Skeletal muscle cell (primary cell): ENCODE data around the gene DDX41.

ENCODE experiments used
- DNase-seq: peaks from one replicate; pipeline ENCODE4 v3.0.0-alpha.2; 2010; ENCODE audit warnings: low read depth
- H3K4me3 ChIP-seq: 2 replicates; pipeline ENCODE4 v1.5.1; 2011; ENCODE audit warnings: low read depth, mild to moderate bottlenecking, control low read depth, low read length, moderate library complexity

DDX41 gene

DNA sequence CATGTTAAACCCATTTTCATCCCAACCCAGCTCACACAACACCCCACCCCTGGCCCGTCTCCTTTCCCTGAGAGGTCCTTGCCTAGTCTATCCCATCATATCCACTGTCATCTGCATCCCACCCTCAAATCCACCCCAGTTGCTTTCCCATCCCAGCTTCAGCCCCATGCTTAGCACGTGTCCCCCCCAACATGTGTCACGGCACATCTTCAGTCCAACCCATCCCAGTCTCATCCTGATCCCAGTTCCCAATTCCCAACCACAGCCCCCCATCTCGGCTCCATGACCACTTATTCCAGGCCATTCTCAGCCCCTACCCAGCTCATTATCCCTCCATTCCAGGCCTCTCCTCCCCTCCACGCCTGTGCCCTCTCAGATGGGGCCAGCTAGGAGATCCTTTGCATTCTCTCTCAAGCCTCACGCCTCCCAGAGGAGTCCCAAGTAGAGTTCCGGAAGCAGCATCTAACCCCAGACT is 42.7 kb downstream of the DDX41 start:
- H3K4me3 ChIP-seq: no peak overlapping the region
- DNase-seq: no peak

DNA sequence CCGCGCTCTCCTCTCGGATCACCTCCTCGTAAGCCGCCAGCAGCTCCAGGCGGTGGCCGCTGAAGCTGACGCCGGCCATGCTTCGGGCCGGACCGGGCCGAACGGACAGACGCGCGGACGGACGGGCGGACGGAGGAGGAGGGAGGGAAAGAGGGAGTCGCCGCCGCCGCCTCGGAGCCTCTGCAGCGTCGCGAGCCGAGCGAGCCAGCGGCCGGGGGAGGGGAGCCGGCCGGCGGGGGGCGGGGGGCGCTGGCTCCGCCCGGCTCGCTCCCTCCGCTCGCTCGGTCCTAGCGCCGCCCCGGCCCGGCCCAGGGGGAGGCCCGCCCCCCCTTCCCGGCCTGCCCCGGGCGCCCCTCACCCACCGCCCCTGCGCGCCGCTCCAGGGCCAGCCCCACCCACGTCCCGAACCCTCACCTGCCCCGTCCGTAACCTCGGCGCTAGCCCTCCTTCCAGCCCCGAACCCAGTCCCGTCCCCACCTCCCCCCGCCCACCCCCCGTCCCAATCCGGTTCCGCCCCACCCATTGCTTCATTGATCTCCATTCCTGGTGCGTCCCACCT is 43.2 kb downstream of the DDX41 start, which contains the start of gene DBN1:
Gene DBN1, minus strand, starts transcription at position 192 of the 559 bp plus-strand sequence. Its CDS starts 113 bp downstream, at position 79.
- peak within 1 kb of the TSS; percentile 81 for H3K4me3 ChIP-seq
- DNase-seq: no peak

DNA sequence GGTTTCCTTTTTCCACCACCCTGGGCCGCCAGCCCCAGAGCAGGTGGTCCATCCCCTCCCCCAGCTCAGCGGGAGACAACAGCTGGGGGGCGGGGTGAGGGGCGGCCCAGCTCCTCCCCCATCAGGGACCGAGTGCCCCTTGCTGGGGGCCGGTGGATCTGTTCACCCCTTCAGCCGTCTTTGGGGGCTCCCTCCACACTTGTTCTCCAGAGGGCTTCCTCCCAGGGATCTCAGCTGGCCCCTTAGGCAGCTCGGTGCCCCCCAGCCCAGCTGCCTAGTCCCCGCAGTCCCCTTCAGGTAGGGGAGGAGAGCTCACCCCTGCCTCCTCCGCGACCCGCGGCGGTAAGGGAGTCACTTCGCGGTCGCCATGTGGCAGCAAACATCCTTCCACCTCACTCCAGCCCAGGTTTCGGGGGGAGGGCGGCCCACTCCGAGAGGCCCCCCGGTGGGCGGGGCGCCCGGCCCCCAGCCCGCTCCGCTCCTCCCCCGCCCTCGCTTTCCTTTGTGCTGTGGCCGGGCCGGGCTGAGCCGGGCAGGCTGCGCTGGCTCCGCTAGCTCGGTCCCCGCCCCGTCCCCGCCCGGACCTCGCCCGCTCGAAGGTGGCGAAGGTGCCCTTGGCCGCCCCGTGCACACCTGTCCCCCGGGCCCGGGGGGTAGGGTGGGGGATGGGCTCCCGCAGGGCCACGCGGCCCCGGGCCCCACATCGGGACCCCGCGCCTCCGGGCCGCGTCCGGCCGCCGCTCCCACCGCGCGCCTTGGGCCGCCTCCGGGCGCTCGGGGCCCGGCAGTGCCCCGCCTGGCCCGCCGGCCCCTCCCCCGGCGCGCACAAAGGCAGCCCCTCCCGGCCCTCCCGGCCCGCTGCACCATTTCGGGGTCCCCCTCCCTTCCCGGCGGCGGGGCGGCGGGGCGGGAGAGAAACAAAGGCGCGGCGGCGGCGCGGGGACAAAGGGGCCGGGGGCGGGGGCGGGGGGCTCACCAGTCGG is 44.0 kb downstream of the DDX41 start:
- DNase-seq: no peak

DNA sequence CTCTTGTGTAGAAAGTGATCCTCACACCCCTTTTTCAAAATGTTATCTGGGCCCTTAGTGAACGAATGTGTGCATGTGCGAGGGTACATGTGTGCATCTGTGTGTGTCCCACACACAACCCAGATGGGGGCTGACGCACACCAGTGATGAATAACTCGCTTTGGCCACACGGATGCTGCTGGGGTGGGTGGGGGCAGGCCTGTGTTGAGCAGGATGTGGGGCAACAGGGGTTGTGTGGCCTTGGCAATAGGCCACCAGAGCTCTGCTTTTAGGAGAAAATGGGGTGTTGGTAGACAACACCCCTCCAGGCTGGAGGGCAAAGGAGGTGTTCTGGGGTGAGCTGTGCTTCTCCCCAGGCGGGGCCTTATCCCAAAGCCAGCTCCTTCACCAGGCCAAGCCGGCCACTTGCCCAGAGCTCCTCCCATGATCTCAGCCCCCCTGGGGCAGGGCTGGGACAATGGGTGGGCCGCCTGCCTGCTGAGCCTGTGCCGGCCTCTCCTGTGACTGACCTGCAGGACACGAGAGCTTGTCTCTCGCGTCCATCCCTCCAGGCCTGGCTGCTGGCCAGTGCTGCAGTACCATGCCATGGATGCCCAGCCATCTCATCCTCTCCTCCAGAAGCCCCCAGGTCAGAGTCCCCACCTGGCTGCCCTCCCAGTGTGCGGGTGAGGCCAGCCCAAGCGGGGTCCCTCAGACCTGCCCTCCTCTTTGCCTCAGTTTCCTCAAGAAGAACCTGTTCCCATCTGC is 45.0 kb downstream of the DDX41 start:
- DNase-seq: no peak
- peak overlapping the region; percentile 81 for H3K4me3 ChIP-seq

More for the DNA sequence above, 44.0 kb downstream of the DDX41 start:
- H3K4me3 ChIP-seq: peak overlapping the region; percentile 81

DNA sequence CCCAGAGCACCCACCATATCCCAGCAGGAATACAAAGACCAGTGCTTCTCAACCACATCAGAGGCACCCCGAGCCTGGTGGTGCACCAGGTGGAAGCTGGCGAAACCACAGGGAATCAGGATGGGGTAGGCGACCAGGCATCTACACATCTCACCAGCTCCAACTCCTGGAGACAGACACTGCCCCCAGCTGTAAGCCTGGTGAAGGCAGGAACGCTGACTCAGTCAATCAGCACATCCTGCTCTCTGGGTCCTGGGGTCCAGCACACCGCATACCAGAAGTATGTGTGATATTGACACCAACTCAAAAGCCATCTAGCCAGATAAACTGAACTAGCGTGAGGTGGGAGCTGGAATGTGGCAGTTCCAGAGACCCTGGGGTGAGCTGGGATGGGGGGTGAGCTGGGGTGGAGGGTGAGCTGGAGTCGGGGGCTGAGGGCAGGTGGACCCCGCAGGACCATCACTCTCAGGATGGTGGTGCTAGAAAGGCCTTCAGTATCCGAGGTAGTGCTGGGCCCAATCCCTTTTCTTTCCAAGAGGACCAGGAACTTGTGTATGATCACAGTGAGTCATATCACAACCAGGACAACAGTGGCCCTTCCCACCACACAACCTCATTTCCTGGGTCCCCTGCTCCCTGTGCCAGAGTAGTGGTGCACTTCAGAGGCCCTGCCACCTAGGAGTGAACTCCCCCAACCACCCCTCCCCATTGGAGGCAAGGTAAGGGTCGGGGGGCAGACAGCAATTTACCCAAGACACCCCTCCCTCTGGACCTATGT is 45.8 kb downstream of the DDX41 start:
- H3K4me3 ChIP-seq: peak overlapping the region; percentile 81
- DNase-seq: no peak

DNA sequence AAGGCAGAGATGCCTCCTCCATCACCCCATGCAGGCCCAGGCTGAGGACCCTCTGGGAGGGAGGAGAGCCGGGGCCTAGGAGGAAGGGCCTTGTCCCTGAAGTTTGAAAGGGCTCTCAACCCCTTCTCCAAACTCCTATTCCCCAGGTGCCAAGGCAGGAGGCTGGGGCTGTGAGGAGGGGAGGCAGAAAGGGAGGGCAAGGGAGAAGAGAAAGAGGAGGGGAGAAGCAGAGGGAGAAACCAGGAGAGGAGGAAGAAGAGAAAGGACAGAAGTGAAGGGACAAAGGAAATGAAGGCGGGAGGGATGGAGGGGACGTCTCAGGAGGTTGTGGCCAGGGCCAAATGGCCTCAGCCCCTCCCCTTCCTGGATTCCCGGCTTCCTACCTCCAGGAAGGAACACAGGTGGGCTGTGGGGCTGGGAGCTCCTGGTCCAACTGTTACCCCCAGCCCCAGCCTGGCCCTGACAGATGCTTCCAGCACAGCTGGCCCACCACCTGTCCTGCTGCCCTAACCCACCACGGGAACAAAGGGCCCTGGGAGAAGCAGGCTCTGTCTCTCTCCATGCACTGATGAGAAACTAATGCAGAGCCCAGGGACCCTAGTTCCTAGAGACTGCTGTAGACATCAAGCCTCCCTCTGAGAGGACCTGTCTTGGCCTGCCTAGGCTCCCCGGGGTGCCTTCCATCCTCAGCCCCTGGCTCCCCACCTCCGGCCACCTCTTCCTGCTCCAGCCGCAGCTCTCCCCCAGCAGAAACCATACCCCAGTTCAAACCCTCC is 46.8 kb downstream of the DDX41 start:
- DNase-seq: no peak
- peak overlapping the region; percentile 5 for H3K4me3 ChIP-seq

DNA sequence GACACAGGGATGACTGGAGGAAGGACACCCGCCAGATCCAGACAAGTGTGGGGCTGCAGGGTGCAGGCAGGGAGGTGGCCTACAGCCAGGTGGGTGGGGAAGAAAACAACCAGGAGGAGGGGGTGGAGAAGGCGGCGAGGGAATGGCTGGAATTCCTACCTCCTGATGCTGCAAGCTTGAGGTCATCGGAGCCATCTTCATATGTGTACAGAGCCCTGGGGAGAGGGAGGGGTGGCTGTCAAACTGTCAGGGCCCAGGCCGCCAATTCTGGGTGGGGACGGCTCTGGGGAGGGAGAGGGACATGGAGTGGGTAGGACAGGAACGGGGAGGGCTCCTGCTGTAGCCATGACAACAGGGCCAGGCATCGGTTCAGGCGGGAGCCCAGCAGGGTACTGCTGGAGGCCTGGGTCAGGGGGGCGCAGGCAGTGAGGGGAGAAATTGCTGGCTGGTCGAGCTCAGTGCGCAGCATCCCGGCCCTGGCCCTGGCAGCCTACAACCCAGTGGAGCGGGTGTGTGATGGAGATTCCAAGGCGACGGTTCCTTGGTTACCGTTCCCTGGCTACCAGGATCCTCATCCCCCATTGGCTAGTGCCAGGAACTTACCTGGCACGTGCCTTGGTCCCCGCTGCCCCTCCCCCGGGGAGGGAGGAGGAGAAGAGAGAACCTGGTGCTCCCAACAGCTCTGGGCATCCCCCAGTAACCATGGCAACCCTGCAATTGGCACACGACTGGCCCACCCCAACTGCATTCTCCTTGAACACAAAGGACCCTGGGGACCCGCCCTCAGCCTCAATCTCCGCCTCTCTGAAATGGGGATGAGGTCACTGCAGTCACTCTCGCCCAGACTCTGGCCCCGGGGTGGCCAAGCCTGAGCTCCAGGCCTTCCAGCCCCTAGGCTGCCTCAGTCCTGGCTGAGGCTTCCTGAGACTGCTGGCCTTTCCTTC is 47.8 kb downstream of the DDX41 start:
- no peak for DNase-seq
- H3K4me3 ChIP-seq: no peak overlapping the region

DNA sequence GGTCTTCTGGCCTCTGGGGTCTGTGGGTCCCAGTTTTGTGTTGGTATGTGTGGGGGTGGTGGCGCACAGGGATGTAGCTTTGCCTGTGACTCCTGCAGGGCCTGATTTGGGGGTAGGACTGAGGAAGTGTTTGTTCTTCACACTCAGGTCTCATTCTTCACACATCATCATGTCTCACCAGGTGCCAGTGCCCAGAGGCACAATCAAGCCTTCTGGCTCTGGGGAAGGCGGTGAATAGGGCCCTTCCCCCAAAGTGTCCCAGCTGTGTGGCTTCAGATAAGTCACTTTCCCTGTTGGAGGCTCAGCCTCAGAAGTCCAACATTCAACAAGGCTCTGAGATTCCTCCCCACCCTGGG is 48.5 kb downstream of the DDX41 start:
- H3K4me3 ChIP-seq: no peak overlapping the region
- DNase-seq: no peak

DNA sequence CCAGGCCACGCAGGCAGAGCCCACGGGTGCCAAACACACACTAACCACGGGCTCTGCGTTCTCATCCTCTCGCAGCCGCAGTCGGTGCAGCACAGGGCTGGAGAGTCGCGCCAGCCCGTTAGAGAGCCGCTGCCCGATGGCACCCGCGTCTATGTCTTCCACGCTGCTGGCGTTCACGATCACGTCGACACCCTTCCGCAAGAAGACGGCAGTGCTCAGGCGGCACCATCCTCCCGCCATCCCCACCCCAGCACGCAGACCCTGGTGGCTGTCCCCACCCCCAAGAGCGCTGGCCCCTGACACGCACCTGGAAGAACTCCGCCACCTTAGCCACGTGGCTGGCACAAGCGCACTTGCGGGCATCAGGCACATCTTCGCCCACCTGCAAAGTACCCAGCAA is 49.3 kb downstream of the DDX41 start:
- no peak overlapping the region for H3K4me3 ChIP-seq

DNA sequence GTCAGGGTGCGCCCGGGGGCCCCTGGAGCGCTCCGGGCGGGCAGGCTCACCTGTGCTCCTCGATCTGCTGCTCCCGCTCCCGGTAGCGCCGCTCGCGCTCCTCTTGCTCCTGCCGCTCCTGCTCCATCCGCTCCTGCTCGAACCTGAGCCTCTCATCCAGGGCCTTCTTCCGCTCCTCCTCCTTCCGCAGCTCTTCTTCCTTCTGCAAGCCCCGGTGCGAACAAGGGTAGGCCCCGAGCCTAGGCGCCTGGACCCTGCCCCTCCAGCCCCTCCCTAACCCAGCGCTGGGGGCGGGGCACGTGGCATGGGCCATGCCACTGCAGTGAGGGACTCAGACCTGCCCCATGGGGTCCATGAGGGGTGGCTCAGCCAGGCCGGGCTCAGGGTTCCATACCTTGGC is 49.9 kb downstream of the DDX41 start:
- H3K4me3 ChIP-seq: no peak overlapping the region
- DNase-seq: no peak

More for the DNA sequence above, 49.3 kb downstream of the DDX41 start:
- DNase-seq: no peak

DNA sequence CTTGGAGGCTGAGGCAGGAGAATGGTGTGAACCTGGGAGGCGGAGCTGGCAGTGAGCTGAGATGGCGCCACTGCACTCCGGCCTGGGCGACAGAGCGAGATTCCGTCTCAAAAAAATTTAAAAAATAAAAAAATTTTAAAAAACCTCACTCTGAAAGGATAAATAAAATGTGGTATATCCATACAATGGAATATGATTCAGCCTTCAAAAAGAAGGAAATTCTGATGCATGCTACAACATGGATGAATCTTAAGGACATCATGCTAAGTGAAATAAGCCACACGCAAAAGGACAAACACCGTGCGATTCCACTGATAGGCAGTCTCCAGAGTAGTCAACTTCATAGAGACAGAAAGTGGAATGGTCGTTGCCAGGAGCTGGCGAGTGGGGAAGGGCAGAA is 51.7 kb downstream of the DDX41 start:
- DNase-seq: no peak
- no peak overlapping the region for H3K4me3 ChIP-seq

DNA sequence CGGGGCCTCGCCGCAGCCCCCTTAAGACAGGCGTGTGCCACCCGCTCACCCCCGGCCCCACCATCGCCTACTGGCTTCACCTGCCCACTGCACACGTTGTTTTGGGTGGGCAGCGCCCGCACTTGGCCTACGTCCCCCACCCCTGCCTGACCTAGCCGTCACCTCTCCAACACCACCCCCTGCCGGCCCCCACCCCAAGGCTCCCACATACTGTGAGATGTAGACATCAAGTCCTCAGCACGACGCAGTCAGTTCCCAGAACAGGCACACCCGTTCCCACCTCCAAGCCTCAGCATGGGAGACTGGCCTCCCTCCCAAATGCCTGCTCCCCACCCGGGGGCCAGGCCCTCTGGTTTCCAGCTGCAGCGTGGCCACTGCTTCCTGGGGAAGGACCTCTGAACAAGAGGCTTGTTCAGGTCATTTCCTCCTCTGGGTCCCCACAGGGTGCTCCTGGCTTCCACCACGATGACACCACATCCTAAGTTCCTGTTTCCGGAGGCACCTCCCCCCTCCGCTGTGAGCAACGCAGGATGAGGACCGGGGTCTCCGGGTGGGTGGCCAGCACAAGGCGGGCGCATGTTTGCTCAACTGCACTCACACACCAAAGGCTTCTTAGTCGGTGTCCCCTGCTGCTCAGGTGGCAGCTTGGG is 54.6 kb downstream of the DDX41 start:
- DNase-seq: no peak
- no peak overlapping the region for H3K4me3 ChIP-seq
